ENCODE measurements around the gene WNT3.

DNA sequence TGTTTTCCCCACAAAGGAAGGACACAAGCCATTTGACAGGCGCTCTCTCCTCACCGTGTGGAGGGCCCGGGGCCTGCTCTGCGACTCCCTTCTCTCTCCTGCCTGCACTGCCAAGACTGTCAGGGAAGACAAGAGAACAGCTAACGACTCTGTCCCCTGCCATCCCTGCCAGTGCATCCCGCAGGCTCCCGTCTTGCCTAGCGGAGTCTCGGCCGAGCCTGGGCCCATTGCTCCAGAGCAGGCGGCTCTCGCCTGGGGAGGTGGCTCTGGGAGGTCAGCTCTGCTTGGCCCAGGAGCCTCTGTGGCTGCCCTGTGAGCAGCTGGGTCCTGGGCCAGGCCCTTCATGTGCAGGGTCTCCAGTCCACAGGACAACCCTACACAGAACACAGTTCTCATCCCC is 53.0 kb downstream of the WNT3 start:
- no peak for TF ChIP-seq POLR2A (IDR thresholded peaks at IDR 0.05)
- TF ChIP-seq, protein P1, sequence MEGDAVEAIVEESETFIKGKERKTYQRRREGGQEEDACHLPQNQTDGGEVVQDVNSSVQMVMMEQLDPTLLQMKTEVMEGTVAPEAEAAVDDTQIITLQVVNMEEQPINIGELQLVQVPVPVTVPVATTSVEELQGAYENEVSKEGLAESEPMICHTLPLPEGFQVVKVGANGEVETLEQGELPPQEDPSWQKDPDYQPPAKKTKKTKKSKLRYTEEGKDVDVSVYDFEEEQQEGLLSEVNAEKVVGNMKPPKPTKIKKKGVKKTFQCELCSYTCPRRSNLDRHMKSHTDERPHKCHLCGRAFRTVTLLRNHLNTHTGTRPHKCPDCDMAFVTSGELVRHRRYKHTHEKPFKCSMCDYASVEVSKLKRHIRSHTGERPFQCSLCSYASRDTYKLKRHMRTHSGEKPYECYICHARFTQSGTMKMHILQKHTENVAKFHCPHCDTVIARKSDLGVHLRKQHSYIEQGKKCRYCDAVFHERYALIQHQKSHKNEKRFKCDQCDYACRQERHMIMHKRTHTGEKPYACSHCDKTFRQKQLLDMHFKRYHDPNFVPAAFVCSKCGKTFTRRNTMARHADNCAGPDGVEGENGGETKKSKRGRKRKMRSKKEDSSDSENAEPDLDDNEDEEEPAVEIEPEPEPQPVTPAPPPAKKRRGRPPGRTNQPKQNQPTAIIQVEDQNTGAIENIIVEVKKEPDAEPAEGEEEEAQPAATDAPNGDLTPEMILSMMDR (IDR thresholded peaks at IDR 0.05) = no peak

Measured in lower leg skin (tissue), 3 donors.